ENCODE results near the gene CD79B.
"Not testable (repeated sequence)": the region's sequence is repeated elsewhere in the genome, so short reads cannot be mapped to it uniquely, and the experiment has no call there.

Gene CD79B

DNA sequence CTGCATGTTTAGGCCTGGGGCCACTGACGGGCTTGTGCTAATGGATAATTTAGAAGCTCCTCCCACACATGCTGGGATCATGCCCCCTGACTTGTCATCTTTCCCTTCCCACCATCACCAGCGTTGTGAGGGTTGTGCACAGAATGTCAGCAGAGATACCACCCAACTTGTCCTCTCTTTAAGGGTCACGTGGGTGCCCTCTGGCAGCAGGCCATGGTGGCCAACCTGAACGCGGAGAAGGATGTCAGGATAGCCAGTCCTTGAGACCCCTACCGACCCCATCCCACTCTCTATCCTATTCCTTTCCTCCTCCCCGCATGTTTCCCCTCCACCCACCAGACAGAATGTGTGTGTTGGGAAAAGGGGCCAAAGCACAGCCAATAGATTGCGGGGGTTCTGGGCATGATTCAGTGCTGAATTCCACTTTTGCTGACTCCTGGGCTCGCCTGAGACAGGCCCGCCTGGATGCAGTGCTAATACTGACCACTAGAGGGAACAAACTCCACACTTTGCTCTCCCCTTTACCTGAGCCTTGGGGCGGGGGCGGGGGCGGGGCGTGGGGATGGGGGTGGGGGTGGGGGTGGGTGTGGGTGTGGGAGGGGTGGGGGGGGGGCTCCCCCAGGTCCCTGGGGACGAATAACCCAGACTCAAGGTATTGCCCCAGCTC, 50.1 kb downstream of the CD79B start, which contains the start of gene GH2:
Gene GH2 (minus strand): TSS at position 10 of the 667 bp plus-strand sequence. CDS start 143 bp downstream, outside the sequence.
- H3K4me3 ChIP-seq (ENCODE audit: low read depth, low read length): no peak within 1 kb of the TSS
- TF ChIP-seq, protein P1, sequence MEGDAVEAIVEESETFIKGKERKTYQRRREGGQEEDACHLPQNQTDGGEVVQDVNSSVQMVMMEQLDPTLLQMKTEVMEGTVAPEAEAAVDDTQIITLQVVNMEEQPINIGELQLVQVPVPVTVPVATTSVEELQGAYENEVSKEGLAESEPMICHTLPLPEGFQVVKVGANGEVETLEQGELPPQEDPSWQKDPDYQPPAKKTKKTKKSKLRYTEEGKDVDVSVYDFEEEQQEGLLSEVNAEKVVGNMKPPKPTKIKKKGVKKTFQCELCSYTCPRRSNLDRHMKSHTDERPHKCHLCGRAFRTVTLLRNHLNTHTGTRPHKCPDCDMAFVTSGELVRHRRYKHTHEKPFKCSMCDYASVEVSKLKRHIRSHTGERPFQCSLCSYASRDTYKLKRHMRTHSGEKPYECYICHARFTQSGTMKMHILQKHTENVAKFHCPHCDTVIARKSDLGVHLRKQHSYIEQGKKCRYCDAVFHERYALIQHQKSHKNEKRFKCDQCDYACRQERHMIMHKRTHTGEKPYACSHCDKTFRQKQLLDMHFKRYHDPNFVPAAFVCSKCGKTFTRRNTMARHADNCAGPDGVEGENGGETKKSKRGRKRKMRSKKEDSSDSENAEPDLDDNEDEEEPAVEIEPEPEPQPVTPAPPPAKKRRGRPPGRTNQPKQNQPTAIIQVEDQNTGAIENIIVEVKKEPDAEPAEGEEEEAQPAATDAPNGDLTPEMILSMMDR (IDR thresholded peaks at IDR 0.05; ENCODE audit: borderline replicate concordance, insufficient read depth, low read depth, low read length): peak; percentile 80

- not testable (repeated sequence) for H3K4me3 ChIP-seq (ENCODE audit: low read depth, low read length)
Observed at GRCh38 chr17:63881337-63881736, 50.8 kb downstream of the CD79B start.

DNA sequence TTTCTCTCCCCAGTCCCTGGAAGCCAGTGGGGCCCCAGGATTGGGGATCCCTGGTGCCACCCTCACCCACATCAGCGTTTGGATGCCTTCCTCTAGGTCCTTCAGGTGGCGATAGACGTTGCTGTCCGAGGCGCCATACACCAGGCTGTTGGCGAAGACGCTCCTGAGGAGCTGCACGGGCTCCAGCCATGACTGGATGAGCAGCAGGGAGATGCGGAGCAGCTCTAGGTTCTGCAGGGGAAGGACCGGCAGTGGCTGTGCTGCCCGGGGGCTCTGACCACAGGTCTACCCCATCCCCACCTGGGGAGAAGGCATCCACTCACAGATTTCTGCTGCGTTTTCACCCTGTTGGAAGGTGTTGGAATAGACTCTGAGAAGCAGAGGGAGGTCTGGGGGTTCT, 51.4 kb downstream of the CD79B start:
- TF ChIP-seq, protein P1 (IDR thresholded peaks at IDR 0.05; ENCODE audit: borderline replicate concordance, insufficient read depth, low read depth, low read length): no peak
- no peak overlapping the region for H3K4me3 ChIP-seq (ENCODE audit: low read depth, low read length)
